ENCODE results near the gene CDHR2. TPM values are rescaled to one million over a fixed set of nuclear protein-coding genes. Genes with fewer than 3 reads are reported as not detected.

CDHR2 gene
- total RNA-seq, 4 donors from 2014 or later, result under 0.01 to 0.35 (median 0.09) TPM; not detected in 1

- TF ChIP-seq CTCF (IDR thresholded peaks at IDR 0.05) (no peak), POLR2A (IDR thresholded peaks at IDR 0.05) (no peak)
- Histone ChIP-seq H3K27me3 (peaks cover 15 to 34% of the 10 kb centered on the region in 2 donors), H3K4me1 (peaks cover 0 to 13% of the 10 kb centered on the region in 2 donors), H3K4me3 (no peak overlapping the region), H3K27ac (no peak overlapping the region), H3K9me3 (no peaks in the 10 kb centered on the region), H3K36me3 (no peaks in the 10 kb centered on the region)
- no peak for DNase-seq
- intact Hi-C loops (cut with DNase I; ENCODE audit: low total_unique reads), result no loop called here
Measured at GRCh38 chr5:176616511-176616910, 67.4 kb downstream of the CDHR2 start.

- TF ChIP-seq POLR2A (IDR thresholded peaks at IDR 0.05) (no peak), CTCF (IDR thresholded peaks at IDR 0.05) (no peak)
- Histone ChIP-seq H3K4me1 (peaks cover 0 to 13% of the 10 kb centered on the region in 2 donors), H3K27me3 (peaks cover 15 to 34% of the 10 kb centered on the region in 2 donors), H3K27ac (no peak overlapping the region), H3K4me3 (no peak overlapping the region), H3K9me3 (no peaks in the 10 kb centered on the region), H3K36me3 (no peaks in the 10 kb centered on the region)
- intact Hi-C loops (cut with DNase I; ENCODE audit: low total_unique reads), result no loop called here
- no peak for DNase-seq
Measured at GRCh38 chr5:176618783-176619182, 69.6 kb downstream of the CDHR2 start.

GRCh38 chr5:176619203-176619568, 70.0 kb downstream of the CDHR2 start:
- no peak overlapping the region for H3K27ac ChIP-seq
- no peak overlapping the region for H3K4me3 ChIP-seq
- peaks cover 0 to 13% of the 10 kb centered on the region in 2 donors for H3K4me1 ChIP-seq
- intact Hi-C loops (cut with DNase I; ENCODE audit: low total_unique reads), result no loop called here
- H3K9me3 ChIP-seq, result no peaks in the 10 kb centered on the region
- TF ChIP-seq POLR2A (IDR thresholded peaks at IDR 0.05) (no peak), CTCF (IDR thresholded peaks at IDR 0.05) (no peak)
- H3K36me3 ChIP-seq, result no peaks in the 10 kb centered on the region
- H3K27me3 ChIP-seq, result peaks cover 15 to 34% of the 10 kb centered on the region in 2 donors
- no peak for DNase-seq

GRCh38 chr5:176619569-176620332, 70.6 kb downstream of the CDHR2 start:
- Histone ChIP-seq H3K4me3 (no peak overlapping the region), H3K36me3 (no peaks in the 10 kb centered on the region), H3K9me3 (no peaks in the 10 kb centered on the region), H3K27ac (no peak overlapping the region), H3K27me3 (peaks cover 15 to 34% of the 10 kb centered on the region in 2 donors), H3K4me1 (peaks cover 0 to 13% of the 10 kb centered on the region in 2 donors)
- no peak for TF ChIP-seq CTCF (IDR thresholded peaks at IDR 0.05)
- no peak for TF ChIP-seq POLR2A (IDR thresholded peaks at IDR 0.05)
- intact Hi-C loops (cut with DNase I; ENCODE audit: low total_unique reads), result no loop called here
- no peak for DNase-seq

GRCh38 chr5:176620333-176620981, 71.3 kb downstream of the CDHR2 start:
- H3K4me1 ChIP-seq, result peaks cover 0 to 13% of the 10 kb centered on the region in 2 donors
- DNase-seq, result no peak
- intact Hi-C loops (cut with DNase I; ENCODE audit: low total_unique reads), result no loop called here
- H3K27ac ChIP-seq, result no peak overlapping the region
- H3K9me3 ChIP-seq, result no peaks in the 10 kb centered on the region
- H3K27me3 ChIP-seq, result peaks cover 15 to 34% of the 10 kb centered on the region in 2 donors
- TF ChIP-seq POLR2A (IDR thresholded peaks at IDR 0.05) (no peak), CTCF (IDR thresholded peaks at IDR 0.05) (no peak)
- H3K4me3 ChIP-seq, result no peak overlapping the region
- no peaks in the 10 kb centered on the region for H3K36me3 ChIP-seq

Measured in uterus (tissue), 4 donors.